K562 (cell line): ENCODE measurements around the gene HEMK1. TPM values are rescaled to one million over a fixed set of nuclear protein-coding genes. Genes with fewer than 3 reads are reported as not detected.

Experiments
- ARID2 ChIP-seq: fragments of 450-650 bp; IDR thresholded peaks from 2 replicates; pipeline ENCODE4 v1.6.1; 2017; ENCODE audit warnings: antibody characterized with exemption, mild to moderate bottlenecking
- ATF6 ChIP-seq: sonication (generic); formaldehyde crosslinking; IDR thresholded peaks from 2 replicates; pipeline ENCODE4 v1.4.0; 2020; ENCODE audit warnings: mild to moderate bottlenecking, missing genetic modification reagents
- CBFA2T2 ChIP-seq: fragments of 450-650 bp; conservative IDR thresholded peaks from 2 replicates; pipeline ENCODE4 v1.6.1; 2017; ENCODE audit warnings: mild to moderate bottlenecking
- E2F4 ChIP-seq: sonication (generic); formaldehyde crosslinking; IDR thresholded peaks from 2 replicates; pipeline ENCODE4 v1.8.0; 2022; ENCODE audit warnings: mild to moderate bottlenecking, low read depth, missing genetic modification reagents
- E2F6 ChIP-seq, 2 experiments: IDR thresholded peaks; 2 replicates each; pipeline ENCODE4 v1.6.1; 2011; ENCODE audit warnings: borderline replicate concordance in 1 of 2, control low read depth in 1 of 2, low read depth in 1 of 2, low read length in 1 of 2, mild to moderate bottlenecking in 1 of 2, mixed read lengths in 1 of 2, moderate library complexity in 1 of 2; ENCODE audit not compliant: insufficient read depth in 1 of 2, insufficient read length in 1 of 2, poor library complexity in 1 of 2, severe bottlenecking in 1 of 2; ENCODE audit errors: extremely low read depth in 1 of 2
- ILF3 ChIP-seq: fragments of 450-650 bp; IDR thresholded peaks from 2 replicates; pipeline ENCODE4 v1.6.1; 2018; ENCODE audit warnings: antibody characterized with exemption, mild to moderate bottlenecking, moderate library complexity, borderline replicate concordance
- JUND ChIP-seq, 2 experiments: IDR thresholded peaks; 2 replicates in 1 of 2; 3 replicates in 1 of 2; pipeline ENCODE4 v1.6.1; 2011; ENCODE audit warnings: borderline replicate concordance in 2 of 2, low read depth in 2 of 2, low read length in 2 of 2, improper control_type of control experiment in 1 of 2, missing biosample characterization in 1 of 2, missing genetic modification characterization in 1 of 2, missing genetic modification reagents in 1 of 2
- L3MBTL2 ChIP-seq: fragments of 450-650 bp; IDR thresholded peaks from 2 replicates; pipeline ENCODE4 v1.6.1; 2016; ENCODE audit warnings: mild to moderate bottlenecking, moderate library complexity
- MAFG ChIP-seq: fragments of 450-650 bp; conservative IDR thresholded peaks from 2 replicates; pipeline ENCODE4 v1.6.1; 2016; ENCODE audit warnings: missing genetic modification characterization, missing compliant biosample characterization
- MXI1 ChIP-seq: IDR thresholded peaks from 2 replicates; pipeline ENCODE4 v1.6.1; 2011; ENCODE audit warnings: low read depth, mild to moderate bottlenecking, improper control_type of control experiment, low read length
- POLR2H ChIP-seq: IDR thresholded peaks from 2 replicates; pipeline ENCODE4 v1.6.1; 2016; ENCODE audit warnings: missing genetic modification characterization, low read depth, mild to moderate bottlenecking, control low read depth, missing compliant biosample characterization, moderate library complexity
- SRSF1 ChIP-seq: fragments of 200-400 bp; formaldehyde crosslinking; IDR thresholded peaks from 2 replicates; pipeline ENCODE4 v1.6.1; 2017; ENCODE audit warnings: mild to moderate bottlenecking, low read depth, low read length, moderate library complexity
- THRA ChIP-seq: fragments of 450-650 bp; IDR thresholded peaks from 2 replicates; pipeline ENCODE4 v1.6.1; 2017; ENCODE audit warnings: mild to moderate bottlenecking, moderate library complexity
- TRIM25 ChIP-seq: fragments of 450-650 bp; IDR thresholded peaks from 2 replicates; pipeline ENCODE4 v1.7.0; 2016; ENCODE audit warnings: borderline replicate concordance
- YY1 ChIP-seq, 3 experiments: IDR thresholded peaks; 2 replicates each; pipeline ENCODE4 v1.6.1; 2011; ENCODE audit warnings: low read length in 2 of 3, mild to moderate bottlenecking in 2 of 3, moderate library complexity in 2 of 3, borderline replicate concordance in 1 of 3, control low read depth in 1 of 3, low read depth in 1 of 3; ENCODE audit not compliant: insufficient read depth in 3 of 3, insufficient replicate concordance in 2 of 3, control insufficient read depth in 1 of 3, insufficient read length in 1 of 3; ENCODE audit errors: extremely low read depth in 1 of 3
- ZFX ChIP-seq: sonication (generic); formaldehyde crosslinking; IDR thresholded peaks from 2 replicates; pipeline ENCODE4 v1.8.0; 2022; ENCODE audit warnings: mild to moderate bottlenecking, missing genetic modification reagents, moderate library complexity
- ZNF146 ChIP-seq: IDR thresholded peaks from one replicate; pipeline ENCODE4 v1.6.1; 2018; ENCODE audit warnings: missing compliant biosample characterization; ENCODE audit not compliant: unreplicated experiment
- ZNF644 ChIP-seq: fragments of 200-800 bp; sonication (Bioruptor generic); IDR thresholded peaks from 2 replicates; pipeline ENCODE4 v1.6.1; 2016; ENCODE audit warnings: low read depth, missing genetic modification characterization, missing compliant biosample characterization
- ZNF695 ChIP-seq: fragments of 450-650 bp; formaldehyde crosslinking; IDR thresholded peaks from 2 replicates; pipeline ENCODE4 v1.4.0; 2020; ENCODE audit warnings: mild to moderate bottlenecking, moderate library complexity
- polyA plus RNA-seq, 8 experiments: library from polyadenylated mRNA; depleted of rRNA in 4 of 8; stranded (reverse) in 5 of 8; unstranded in 3 of 8; fragments of >200 nt; fragmentation: Nextera tagmentation in 2 of 8; fragmentation: Illumina TruSeq in 1 of 8; extraction: Ambion mirVana in 2 of 8; extraction: Trizol in 1 of 8; gene quantifications; 2 replicates each; pipeline versions ENCODE4 v1.2.1 to v1.2.3, GENCODE V29; 2011 to 2014; ENCODE audit warnings: inconsistent platforms in 1 of 8, missing spikeins in 1 of 8
- total RNA-seq, 7 experiments: library from RNA; depleted of rRNA in 6 of 7; stranded (reverse); fragments of >200 nt in 6 of 7; fragmentation: Illumina TruSeq in 2 of 7; extraction: Trizol in 2 of 7; gene quantifications; 2 replicates each; pipeline versions ENCODE4 v1.2.1 to v1.2.3, GENCODE V29; 2011 to 2021; ENCODE audit warnings: low replicate concordance in 1 of 7

Gene HEMK1
- total and polyA plus RNA-seq, 9 of the 15 experiments (the other 6 are each of a cell fraction or from before 2014, with no cell fraction given): 2.0 to 16.8 (median 11.4) TPM

- TF ChIP-seq TRIM25 (no peak), ARID2 (no peak), YY1 (IDR thresholded peaks at IDR 0.05; ENCODE audit: borderline replicate concordance in 1 of 3, control insufficient read depth in 1 of 3, extremely low read depth in 1 of 3, insufficient read depth in 3 of 3, insufficient read length in 1 of 3, insufficient replicate concordance in 2 of 3, low read depth in 1 of 3, low read length in 2 of 3) (peak in 1 of 3 experiments; percentile 9), CBFA2T2 (no peak), ZFX (CRISPR knock-in tag) (peak; percentile 69), ATF6 (CRISPR knock-in tag) (peak; percentile 92; the same call in 1 of the 2 replicates), JUND (IDR thresholded peaks at IDR 0.05; ENCODE audit: borderline replicate concordance, low read depth, low read length) (peak; percentile 81), JUND (tag; IDR thresholded peaks at IDR 0.05; ENCODE audit: borderline replicate concordance, low read depth, low read length) (peak; percentile 72; the same call in 1 of the 3 replicates), MXI1 (peak; percentile 98), ILF3 (no peak), ZNF695 (no peak), E2F6 (IDR thresholded peaks at IDR 0.05; ENCODE audit: borderline replicate concordance in 1 of 2, extremely low read depth in 1 of 2, insufficient read depth in 1 of 2, insufficient read length in 1 of 2, low read depth in 1 of 2, low read length in 1 of 2, poor library complexity in 1 of 2, severe bottlenecking in 1 of 2) (peak; percentile 49 to 60), POLR2H (tag) (no peak), E2F4 (CRISPR knock-in tag) (peak; percentile 75; the same call in 1 of the 2 replicates), L3MBTL2 (peak; percentile 64), THRA (no peak), ZNF644 (no peak), SRSF1 (no peak), ZNF146 (CRISPR knock-in tag) (no peak), MAFG (peak; percentile 73)
Observed at GRCh38 chr3:50525987-50526386, 43.3 kb upstream of the HEMK1 start (continued).
